Femur (tissue), 1 donor: ENCODE results near the gene FIG4.
A peak's percentile ranks its signal among the peaks of the same experiment; 100 is the strongest.
"Not testable (repeated sequence)": the region's sequence is repeated elsewhere in the genome, so short reads cannot be mapped to it uniquely, and the experiment has no call there.

ENCODE experiments used
- DNase-seq: peaks from one replicate; pipeline ENCODE4 v3.0.0-alpha.2; 2017

The FIG4 gene

GRCh38 chr6:109690737-109691621 lies at the start of gene FIG4, which contains the start of gene AK9:
Gene FIG4 (plus strand): TSS chr6:109691296. CDS start chr6:109691436, 140 bp downstream.
Gene AK9 (minus strand): TSS chr6:109691202. CDS start chr6:109675745, 15,457 bp downstream.
- peak; percentile 95 for DNase-seq

GRCh38 chr6:109644131-109644530 lies 47.0 kb upstream of the FIG4 start:
- no peak for DNase-seq

- DNase-seq, result no peak
Measured at GRCh38 chr6:109653264-109653663, 37.8 kb upstream of the FIG4 start.

- DNase-seq, result no peak
Measured at GRCh38 chr6:109655761-109656262, 35.3 kb upstream of the FIG4 start.

GRCh38 chr6:109660526-109661320 lies 30.4 kb upstream of the FIG4 start:
- no peak for DNase-seq

- DNase-seq, result no peak
Measured at GRCh38 chr6:109662192-109662591, 28.9 kb upstream of the FIG4 start.

GRCh38 chr6:109669811-109670210 lies 21.3 kb upstream of the FIG4 start:
- no peak for DNase-seq

- no peak for DNase-seq
Measured at GRCh38 chr6:109671733-109672132, 19.4 kb upstream of the FIG4 start.

- DNase-seq, result no peak
Measured at GRCh38 chr6:109672175-109672574, 18.9 kb upstream of the FIG4 start.

- DNase-seq, result no peak
Measured at GRCh38 chr6:109672839-109673238, 18.3 kb upstream of the FIG4 start.

GRCh38 chr6:109676724-109677123 lies 14.4 kb upstream of the FIG4 start:
- DNase-seq, result no peak

- no peak for DNase-seq
Measured at GRCh38 chr6:109678240-109678639, 12.9 kb upstream of the FIG4 start.

- not testable (repeated sequence) for DNase-seq
Measured at GRCh38 chr6:109678661-109679505, 12.2 kb upstream of the FIG4 start.

- DNase-seq, result no peak
Measured at GRCh38 chr6:109686566-109687265, 4.4 kb upstream of the FIG4 start.

GRCh38 chr6:109687271-109687761 lies 3.8 kb upstream of the FIG4 start:
- no peak for DNase-seq

- DNase-seq, result peak; percentile 54
Measured at GRCh38 chr6:109690373-109690736, 741 bp upstream of the FIG4 start.

- DNase-seq, result no peak
Measured at GRCh38 chr6:109693111-109693510, 2.0 kb downstream of the FIG4 start.

GRCh38 chr6:109695468-109695867 lies 4.4 kb downstream of the FIG4 start:
- DNase-seq, result no peak

GRCh38 chr6:109696355-109696754 lies 5.3 kb downstream of the FIG4 start:
- no peak for DNase-seq

GRCh38 chr6:109701221-109701620 lies 10.1 kb downstream of the FIG4 start:
- DNase-seq, result no peak

- no peak for DNase-seq
Measured at GRCh38 chr6:109701774-109702173, 10.7 kb downstream of the FIG4 start.

- no peak for DNase-seq
Measured at GRCh38 chr6:109702791-109703190, 11.7 kb downstream of the FIG4 start.
